ENCODE measurements around the gene TMUB1. TPM values are rescaled to one million over a fixed set of nuclear protein-coding genes. Genes with fewer than 3 reads are reported as not detected.

Gene TMUB1
- total RNA-seq, 3 donors from 2014 or later: 32.1 to 36.1 (median 35.0) TPM

DNA sequence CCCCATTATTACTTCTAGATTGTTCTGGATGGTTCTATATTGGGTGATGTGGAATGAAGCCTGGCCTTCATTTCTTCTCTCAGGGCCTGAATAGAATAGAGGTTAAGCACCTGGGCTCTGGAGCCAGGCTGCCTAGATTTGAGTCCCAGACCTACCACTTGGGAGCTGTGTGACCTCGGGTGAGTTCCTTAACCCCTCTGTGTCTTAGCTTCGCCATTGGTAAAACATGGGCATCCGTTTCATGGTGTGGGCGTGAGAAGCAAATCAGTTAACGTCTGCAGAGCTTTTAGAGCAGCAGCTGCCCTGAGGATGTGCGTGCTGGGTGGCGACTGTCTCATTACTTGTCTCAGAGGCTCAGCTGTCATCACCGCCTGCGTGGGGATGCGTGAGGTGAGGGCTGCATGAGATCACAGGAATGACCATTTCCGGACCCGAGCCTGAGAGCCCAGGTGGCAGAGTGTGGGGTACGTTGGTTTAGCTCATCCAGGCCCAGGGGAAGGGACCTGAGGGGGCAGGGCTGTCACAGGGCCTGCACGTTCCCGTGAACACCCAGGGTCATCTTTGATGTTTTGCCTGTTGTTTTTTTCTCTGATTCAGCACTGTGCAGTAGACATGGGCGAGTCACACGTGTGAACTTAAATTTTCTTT is 12.7 kb upstream of the TMUB1 start:
- no peak for DNase-seq (ENCODE audit: low spot score in 2 of 2)
- intact Hi-C loops (cut with DNase I; ENCODE audit: low total_unique reads): no loop called here
- TF ChIP-seq, protein P1, sequence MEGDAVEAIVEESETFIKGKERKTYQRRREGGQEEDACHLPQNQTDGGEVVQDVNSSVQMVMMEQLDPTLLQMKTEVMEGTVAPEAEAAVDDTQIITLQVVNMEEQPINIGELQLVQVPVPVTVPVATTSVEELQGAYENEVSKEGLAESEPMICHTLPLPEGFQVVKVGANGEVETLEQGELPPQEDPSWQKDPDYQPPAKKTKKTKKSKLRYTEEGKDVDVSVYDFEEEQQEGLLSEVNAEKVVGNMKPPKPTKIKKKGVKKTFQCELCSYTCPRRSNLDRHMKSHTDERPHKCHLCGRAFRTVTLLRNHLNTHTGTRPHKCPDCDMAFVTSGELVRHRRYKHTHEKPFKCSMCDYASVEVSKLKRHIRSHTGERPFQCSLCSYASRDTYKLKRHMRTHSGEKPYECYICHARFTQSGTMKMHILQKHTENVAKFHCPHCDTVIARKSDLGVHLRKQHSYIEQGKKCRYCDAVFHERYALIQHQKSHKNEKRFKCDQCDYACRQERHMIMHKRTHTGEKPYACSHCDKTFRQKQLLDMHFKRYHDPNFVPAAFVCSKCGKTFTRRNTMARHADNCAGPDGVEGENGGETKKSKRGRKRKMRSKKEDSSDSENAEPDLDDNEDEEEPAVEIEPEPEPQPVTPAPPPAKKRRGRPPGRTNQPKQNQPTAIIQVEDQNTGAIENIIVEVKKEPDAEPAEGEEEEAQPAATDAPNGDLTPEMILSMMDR (IDR thresholded peaks at IDR 0.05): no peak
- Histone ChIP-seq H3K27me3 (no peaks in the 10 kb centered on the region), H3K27ac (no peak overlapping the region), H3K4me3 (no peak overlapping the region), H3K36me3 (no peaks in the 10 kb centered on the region), H3K9me3 (no peaks in the 10 kb centered on the region), H3K4me1 (peaks cover 0 to under 1% of the 10 kb centered on the region in 2 donors)

DNA sequence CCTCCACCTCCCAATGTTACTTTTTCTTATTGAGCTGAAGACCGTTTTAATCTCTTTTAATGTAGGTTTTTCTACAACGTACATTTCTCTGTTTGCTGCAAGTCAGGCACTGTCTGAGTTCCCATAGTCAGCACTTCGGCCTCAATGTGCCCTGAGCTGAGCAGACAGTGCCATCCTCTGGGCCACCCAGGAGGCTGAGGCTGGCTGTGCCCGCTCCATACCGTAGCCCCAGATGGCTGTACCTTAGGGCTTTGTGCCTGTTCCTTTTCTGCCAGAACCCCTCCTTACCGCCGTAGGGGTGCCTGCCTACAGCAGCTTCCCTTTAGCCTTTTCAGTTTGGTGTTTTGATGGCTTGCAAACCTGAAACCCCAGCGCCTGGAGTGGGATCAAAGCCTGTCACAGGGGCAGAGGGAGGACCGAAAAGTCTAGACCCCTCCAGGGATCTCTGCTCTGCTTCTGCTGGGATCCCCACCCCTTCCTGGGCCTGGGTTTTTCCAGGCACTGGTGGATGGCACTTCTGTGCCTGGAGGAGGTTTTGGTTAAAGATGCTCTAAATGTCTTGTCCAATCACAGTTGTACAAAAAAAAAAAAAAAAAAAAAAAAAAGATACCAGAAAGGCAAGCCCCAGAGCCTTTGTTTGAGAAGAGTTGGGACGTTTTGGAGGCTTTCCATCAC is 12.0 kb upstream of the TMUB1 start:
- Histone ChIP-seq H3K4me3 (no peak overlapping the region), H3K36me3 (no peaks in the 10 kb centered on the region), H3K4me1 (peaks cover 0 to 4% of the 10 kb centered on the region in 2 donors), H3K9me3 (no peaks in the 10 kb centered on the region), H3K27me3 (no peaks in the 10 kb centered on the region), H3K27ac (no peak overlapping the region)
- intact Hi-C loops (cut with DNase I; ENCODE audit: low total_unique reads): no loop called here
- no peak for DNase-seq (ENCODE audit: low spot score in 2 of 2)
- TF ChIP-seq, protein P1 (IDR thresholded peaks at IDR 0.05): no peak
- no peak for TF ChIP-seq POLR2A (IDR thresholded peaks at IDR 0.05)
- no peak for TF ChIP-seq POLR2AphosphoS5 (IDR thresholded peaks at IDR 0.05)

DNA sequence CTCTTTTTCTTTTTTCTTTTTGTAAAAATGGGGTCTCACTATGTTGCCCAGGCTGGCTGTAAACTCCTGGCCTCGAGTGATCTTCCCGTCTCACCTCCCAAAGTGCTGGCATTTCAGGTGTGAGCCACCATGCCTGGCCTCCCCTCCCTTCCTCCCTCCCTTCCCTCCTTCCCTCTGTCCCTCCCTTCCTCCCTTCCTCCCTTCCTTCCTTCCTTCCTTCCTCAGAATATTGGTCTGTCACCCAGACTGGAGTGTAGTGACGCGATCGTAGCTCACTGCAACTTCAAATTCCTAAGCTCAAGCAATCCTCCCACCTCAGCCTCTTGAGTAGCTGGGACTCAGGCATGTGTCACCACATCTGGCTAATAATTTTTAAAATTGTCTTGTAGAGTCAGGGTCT is 11.4 kb upstream of the TMUB1 start:
- DNase-seq (ENCODE audit: low spot score in 2 of 2): no peak
- TF ChIP-seq POLR2A (IDR thresholded peaks at IDR 0.05) (no peak), POLR2AphosphoS5 (IDR thresholded peaks at IDR 0.05) (no peak)
- TF ChIP-seq, protein P1 (IDR thresholded peaks at IDR 0.05): no peak

DNA sequence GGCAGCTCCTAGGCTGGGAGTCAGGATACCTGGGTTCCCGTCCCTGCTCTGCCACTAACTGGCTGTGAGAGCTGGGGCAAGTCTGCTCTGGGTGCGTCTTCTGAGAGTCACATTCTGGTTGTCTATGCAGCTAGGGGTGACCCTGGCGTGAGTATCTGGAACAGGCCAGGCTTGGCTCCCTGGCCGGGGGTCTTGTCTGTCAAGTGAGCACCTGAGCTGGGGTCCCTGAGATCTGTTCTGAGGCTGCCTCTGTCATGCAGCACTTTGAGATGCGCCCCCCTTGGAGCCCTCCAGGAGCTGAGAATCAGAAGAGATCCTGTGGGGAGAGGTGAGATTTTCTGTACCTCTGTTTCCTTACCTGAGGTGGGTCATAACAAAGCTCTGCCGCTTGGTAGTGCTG is 10.5 kb upstream of the TMUB1 start:
- H3K4me1 ChIP-seq: peaks cover 11 to 13% of the 10 kb centered on the region in 2 donors
- H3K4me3 ChIP-seq: no peak overlapping the region
- H3K27ac ChIP-seq: no peak overlapping the region
- no peaks in the 10 kb centered on the region for H3K36me3 ChIP-seq
- no peaks in the 10 kb centered on the region for H3K9me3 ChIP-seq
- TF ChIP-seq, protein P1 (IDR thresholded peaks at IDR 0.05): no peak
- TF ChIP-seq POLR2AphosphoS5 (IDR thresholded peaks at IDR 0.05) (no peak), POLR2A (IDR thresholded peaks at IDR 0.05) (no peak)
- no peaks in the 10 kb centered on the region for H3K27me3 ChIP-seq
- intact Hi-C loops (cut with DNase I; ENCODE audit: low total_unique reads): no loop called here
- DNase-seq (ENCODE audit: low spot score in 2 of 2): no peak

More for the DNA sequence above, 11.4 kb upstream of the TMUB1 start:
- Histone ChIP-seq H3K9me3 (no peaks in the 10 kb centered on the region), H3K27ac (no peak overlapping the region), H3K27me3 (no peaks in the 10 kb centered on the region), H3K36me3 (no peaks in the 10 kb centered on the region), H3K4me3 (no peak overlapping the region), H3K4me1 (peaks cover 4 to 8% of the 10 kb centered on the region in 2 donors)
- intact Hi-C loops (cut with DNase I; ENCODE audit: low total_unique reads): no loop called here

DNA sequence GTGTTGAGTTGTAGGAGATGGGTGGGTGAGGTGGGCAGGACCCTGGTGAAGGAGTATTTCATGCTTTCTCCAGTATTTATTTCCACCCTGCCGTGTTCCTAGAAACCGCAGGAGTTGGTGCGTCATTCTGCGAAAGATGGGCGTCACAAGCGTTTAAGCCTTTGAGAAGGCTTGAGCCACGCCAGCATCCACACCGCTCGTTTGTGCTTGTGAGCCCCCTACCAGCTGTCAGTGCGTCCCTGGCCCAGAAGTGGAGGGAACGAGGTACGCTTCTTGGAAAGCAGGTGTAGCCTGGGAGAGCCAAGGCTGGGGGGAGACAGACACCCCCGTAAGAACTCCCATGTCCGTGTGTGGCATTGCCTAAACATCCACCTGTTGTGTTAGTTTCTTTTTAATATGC is 8.7 kb upstream of the TMUB1 start:
- intact Hi-C loops (cut with DNase I; ENCODE audit: low total_unique reads): no loop called here
- TF ChIP-seq POLR2AphosphoS5 (IDR thresholded peaks at IDR 0.05) (no peak), POLR2A (IDR thresholded peaks at IDR 0.05) (no peak)
- TF ChIP-seq, protein P1 (IDR thresholded peaks at IDR 0.05): no peak
- Histone ChIP-seq H3K4me1 (peaks cover 11 to 23% of the 10 kb centered on the region in 2 donors), H3K36me3 (no peaks in the 10 kb centered on the region), H3K27ac (no peak overlapping the region), H3K4me3 (no peak overlapping the region), H3K9me3 (no peaks in the 10 kb centered on the region), H3K27me3 (no peaks in the 10 kb centered on the region)
- DNase-seq (ENCODE audit: low spot score in 2 of 2): no peak
